ENCODE measurements around the gene PODN.
A peak's percentile ranks its signal among the peaks of the same experiment; 100 is the strongest.

Gene PODN

GRCh38 chr1:53051676-53052075 is 10.3 kb upstream of the PODN start:
- no peak for DNase-seq (ENCODE audit: low spot score)

GRCh38 chr1:53057127-53057526 is 4.9 kb upstream of the PODN start:
- DNase-seq (ENCODE audit: low spot score): no peak

GRCh38 chr1:53060579-53060978 is 1.4 kb upstream of the PODN start:
- DNase-seq (ENCODE audit: low spot score): no peak

GRCh38 chr1:53061123-53061858 is 722 bp upstream of the PODN start:
- no peak for DNase-seq (ENCODE audit: low spot score)

DNA sequence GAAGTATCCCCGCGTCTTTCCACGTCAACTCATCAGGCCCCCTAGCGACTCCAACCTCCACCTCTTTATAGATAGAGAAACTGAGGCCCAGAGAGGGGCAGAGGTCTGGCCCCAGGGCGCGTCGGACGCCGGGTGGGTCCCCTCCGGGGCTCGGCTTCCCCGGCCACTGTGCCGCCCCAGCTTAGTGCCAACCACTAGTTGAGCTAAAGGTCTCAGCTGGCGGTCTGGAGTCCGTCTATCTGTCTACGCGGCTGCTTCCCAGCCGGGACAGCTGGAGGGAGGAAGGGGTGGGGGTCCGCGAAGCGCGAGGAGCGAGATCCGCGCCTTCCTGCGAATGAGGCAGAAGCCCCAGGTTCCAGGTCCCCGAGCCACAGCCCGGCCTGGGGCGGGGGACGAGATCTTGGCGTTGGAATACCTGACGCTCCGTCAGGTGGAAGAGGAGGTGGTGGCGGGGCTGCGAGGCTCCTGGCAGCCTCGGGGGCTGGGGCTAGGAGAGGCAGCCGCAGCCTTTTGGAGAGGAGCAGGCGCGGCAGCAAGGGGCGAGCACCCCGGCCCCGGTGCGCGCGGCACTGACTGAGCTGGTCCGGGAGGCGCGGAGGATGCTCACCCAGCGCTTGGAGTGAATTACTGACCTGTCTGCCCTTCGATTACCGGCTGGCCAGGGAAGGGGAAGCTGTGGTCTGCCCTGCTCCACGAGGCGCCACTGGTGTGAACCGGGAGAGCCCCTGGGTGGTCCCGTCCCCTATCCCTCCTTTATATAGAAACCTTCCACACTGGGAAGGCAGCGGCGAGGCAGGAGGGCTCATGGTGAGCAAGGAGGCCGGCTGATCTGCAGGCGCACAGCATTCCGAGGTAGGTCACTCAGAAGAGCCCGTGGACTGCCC is 937 bp downstream of the PODN start:
- DNase-seq (ENCODE audit: low spot score): peak; percentile 67

DNA sequence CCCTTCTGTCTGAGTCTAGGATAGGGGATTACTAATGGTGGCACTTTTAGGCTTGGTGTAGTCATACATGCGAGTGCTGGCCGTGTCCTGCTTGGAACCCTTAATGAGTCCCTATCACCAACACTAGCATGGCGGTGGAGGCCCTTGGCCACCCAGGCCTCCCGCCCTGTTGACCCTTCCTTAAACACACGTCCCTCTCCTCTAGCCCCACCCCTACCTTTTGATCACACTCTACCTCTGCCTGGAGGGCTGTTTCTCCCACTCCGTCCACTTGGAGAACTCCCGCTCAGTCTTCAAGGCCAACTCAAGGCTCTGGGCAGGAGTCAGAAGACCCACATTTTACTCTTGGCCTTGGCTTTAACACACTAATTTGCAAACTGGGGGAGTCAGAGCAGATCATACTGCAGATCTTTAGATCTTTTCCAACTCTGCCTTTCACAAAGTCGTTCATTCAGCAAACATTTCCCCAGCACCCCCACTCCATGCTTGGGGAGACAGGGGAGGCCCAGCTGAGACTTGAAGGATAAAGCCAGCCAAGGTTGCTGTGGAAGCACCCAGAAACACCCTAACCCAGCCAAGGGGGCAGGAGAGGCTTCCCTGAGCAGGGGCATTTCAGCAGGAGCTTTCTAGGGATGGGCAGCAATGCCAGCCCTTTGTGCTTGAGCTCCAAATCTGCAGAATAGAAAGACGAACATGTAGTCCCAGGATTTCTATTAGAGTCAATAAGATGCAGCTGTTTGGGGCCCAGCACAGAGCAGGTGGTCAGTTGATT is 1.9 kb downstream of the PODN start:
- no peak for DNase-seq (ENCODE audit: low spot score)

GRCh38 chr1:53065391-53065790 is 3.4 kb downstream of the PODN start:
- no peak for DNase-seq (ENCODE audit: low spot score)

DNA sequence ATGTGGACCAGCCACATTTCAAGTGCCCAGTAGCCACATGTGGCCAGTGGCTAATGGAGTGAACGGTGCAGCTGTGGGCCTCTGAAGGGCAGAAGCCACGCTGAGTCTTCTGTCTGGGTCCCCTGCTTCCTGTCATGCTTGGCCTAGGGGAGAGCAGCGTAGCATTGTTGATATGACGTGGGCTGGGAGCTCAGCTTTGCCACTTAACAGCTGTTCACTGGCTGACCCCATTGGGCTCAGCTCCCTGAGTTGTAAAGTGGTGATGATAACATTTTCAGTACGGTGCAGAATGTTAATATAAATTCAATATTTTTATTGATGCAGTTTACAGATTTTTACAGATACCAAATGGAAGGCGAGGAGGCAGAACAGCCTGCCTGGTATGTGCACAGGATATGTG is 4.5 kb downstream of the PODN start:
- DNase-seq (ENCODE audit: low spot score): no peak

DNA sequence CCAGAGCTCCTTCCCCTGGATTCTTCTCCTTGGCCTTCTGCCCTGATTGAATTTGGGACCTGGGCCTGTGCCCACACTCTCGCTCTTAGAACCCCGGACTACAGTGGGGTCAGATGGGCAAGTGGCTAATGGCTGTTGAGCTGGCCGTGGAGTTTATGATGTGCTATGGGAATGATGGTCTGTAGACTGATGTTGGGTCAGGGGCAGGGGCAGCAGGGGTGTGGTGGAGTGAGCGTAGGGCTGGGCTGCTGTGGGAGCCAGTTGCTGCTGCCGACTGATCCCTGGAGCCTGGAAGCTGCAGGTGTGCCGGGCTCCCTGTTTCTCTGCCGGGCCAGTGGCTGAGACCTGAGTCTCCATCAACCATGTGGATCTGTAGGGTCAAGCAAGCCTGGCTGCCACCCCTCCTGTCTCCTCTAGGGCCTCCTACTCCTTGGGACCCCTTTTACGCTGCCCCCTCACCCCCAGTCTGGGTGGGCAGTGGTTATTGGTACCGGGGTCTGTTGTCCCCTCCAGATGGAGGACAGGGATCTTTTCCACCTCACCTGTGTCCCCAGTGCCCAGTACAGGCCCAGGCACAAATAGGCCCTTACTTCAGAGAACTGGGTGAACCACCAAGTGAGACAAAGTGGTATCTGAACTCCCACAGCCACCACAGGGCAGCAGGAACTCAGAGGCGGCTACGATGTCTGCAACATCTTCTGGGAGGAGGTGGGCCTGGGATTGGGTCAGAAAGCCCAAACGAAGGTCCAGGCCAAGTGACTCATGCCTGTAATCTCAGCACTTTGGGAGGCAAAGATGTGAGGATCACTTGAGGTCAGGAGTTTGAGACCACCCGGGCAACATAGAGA is 5.1 kb downstream of the PODN start:
- DNase-seq (ENCODE audit: low spot score): no peak

- DNase-seq (ENCODE audit: low spot score): no peak
Measured at GRCh38 chr1:53067886-53068285, 5.9 kb downstream of the PODN start.

DNA sequence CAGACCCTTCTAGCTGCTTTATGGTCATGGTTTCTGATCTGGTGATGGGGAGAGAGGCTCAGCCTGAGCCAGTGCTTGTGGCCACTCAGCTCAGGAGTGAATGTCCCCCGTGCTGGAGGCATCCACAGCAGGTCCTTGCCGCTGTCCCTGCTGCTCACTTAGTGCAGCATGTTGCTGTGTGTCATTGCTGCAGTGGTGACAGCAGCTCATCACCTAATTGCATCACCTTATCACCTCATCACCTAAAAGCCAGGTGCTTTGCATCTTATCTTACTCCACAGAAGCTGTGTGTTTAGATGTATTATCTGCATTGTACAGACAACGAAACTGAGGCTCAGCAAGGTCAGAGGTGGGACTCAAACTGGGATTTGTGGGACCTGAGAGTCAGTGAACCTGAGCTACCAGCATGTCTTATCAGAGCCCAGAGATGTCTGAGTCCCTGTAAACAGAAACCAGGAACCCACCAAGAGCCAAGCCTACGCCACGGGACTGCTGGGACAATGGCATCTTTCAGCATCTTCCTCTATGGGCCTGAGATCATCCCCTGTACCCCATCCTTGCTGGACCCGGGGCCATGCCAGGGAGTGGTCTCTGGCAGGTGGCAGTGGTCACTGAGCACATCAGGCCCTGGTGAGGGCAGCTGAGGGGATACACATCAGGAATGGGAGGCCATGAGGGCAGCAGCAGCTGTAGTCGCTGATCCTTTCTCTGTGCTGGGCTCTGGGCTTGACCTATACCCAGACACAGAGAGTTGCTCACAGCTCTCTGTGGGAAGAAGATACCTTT is 6.5 kb downstream of the PODN start:
- DNase-seq (ENCODE audit: low spot score): no peak

- no peak for DNase-seq (ENCODE audit: low spot score)
Measured at GRCh38 chr1:53069265-53069662, 7.3 kb downstream of the PODN start.

DNA sequence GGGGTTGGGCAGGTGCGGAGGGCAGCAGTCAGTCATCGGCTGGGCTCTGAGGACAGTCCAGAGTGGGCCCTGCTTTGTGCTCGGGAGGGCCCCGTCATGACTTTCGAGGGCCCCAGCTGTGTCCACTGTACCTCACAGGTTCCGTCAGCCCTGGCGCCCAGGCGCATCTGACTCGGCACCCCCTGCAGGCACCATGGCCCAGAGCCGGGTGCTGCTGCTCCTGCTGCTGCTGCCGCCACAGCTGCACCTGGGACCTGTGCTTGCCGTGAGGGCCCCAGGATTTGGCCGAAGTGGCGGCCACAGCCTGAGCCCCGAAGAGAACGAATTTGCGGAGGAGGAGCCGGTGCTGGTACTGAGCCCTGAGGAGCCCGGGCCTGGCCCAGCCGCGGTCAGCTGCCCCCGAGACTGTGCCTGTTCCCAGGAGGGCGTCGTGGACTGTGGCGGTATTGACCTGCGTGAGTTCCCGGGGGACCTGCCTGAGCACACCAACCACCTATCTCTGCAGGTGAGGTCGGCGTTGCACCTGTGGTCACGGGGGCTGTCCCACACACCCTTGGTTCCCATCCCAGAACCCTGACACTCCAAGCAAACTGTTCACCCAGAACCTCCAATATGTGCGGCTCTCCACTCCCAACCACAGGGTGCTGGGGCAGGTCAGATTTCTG is 7.8 kb downstream of the PODN start:
- no peak for DNase-seq (ENCODE audit: low spot score)

DNA sequence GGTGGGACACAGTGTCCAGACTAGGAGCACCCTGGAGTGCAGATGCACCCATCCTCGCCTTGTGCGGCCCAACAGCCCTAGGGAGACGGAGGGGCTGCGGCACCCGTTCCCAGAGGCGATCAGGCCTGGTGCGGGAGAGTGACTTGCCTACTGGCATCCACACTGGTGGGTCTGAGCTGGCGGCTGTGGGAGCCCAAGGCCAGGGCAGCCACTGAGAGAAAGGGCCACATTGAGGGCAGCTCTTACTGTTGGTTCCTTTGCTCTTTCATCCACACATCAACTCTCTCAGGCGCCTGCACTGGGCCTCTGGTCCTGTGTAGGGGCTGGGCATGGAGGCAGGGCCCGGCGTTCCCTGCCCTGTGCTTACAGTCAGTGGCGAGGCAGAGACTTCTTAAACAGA is 8.6 kb downstream of the PODN start:
- DNase-seq (ENCODE audit: low spot score): peak; percentile 41

- DNase-seq (ENCODE audit: low spot score): no peak
Measured at GRCh38 chr1:53071167-53071865, 9.3 kb downstream of the PODN start.

- DNase-seq (ENCODE audit: low spot score): no peak
Measured at GRCh38 chr1:53071915-53072314, 9.9 kb downstream of the PODN start.

GRCh38 chr1:53073287-53073686 is 11.3 kb downstream of the PODN start:
- DNase-seq (ENCODE audit: low spot score): no peak

GRCh38 chr1:53073868-53074311 is 11.9 kb downstream of the PODN start:
- no peak for DNase-seq (ENCODE audit: low spot score)

DNA sequence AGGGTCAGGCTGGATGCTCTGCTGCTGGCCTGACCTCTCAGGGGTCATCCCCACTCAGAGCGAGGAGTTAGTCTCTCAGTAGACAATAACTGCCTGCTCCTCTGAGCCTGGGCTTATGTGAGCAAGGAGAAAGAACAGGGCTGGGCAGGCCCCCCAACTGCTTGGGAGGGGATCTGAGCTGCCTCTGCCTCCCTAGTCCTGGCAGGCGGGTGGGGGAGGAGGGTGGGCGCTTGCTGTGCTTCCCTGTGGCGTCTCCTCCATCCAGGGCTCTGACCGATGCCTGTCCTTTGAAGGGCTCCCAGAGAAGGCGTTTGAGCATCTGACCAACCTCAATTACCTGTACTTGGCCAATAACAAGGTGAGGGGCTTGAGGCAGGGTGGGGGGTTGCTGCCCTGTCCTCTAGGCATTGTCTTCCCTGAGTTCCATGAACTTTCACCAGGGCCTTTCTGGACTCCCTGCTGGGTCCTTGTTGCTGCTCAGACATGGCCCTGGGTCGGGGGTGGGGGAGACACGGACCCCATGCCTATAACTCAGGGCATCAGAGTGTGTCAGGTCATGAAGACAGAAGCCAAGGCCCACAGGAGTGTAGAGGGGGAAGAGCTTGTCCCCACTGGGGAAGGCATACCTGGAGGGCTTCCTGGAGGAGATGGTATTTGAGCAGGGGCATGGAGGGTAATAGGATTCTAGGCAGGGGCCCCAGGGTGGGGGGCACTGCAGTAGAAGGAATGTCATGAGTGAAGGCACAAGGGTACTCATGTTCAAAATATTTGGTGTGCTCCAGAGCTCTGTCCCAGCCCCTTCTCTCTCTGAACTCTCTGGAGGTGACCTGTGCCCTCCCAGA is 12.5 kb downstream of the PODN start:
- DNase-seq (ENCODE audit: low spot score): no peak
